ENCODE measurements around the gene RFX8. TPM values are rescaled to one million over a fixed set of nuclear protein-coding genes. Genes with fewer than 3 reads are reported as not detected.

Gene RFX8
- polyA plus RNA-seq, 1 experiment: 1.7 TPM

- Histone ChIP-seq H3K4me3 (ENCODE audit: low read depth, low read length) (no peak overlapping the region), H3K36me3 (ENCODE audit: control insufficient read depth, insufficient read depth, low read length) (no peaks in the 10 kb centered on the region), H3K27me3 (ENCODE audit: control insufficient read depth, insufficient read depth, low read length) (no peaks in the 10 kb centered on the region)
- ChIA-PET POLR2A (no interaction called here), CTCF (interaction anchor here (1.0 to 4.4 kb wide), 3 partner anchors 9 to 413 kb away, joined by 3 to 45 read pairs (median 5); no protein-coding TSS in a partner anchor)
- DNase-seq (ENCODE audit: low read depth): no peak
- TF ChIP-seq, protein P1, sequence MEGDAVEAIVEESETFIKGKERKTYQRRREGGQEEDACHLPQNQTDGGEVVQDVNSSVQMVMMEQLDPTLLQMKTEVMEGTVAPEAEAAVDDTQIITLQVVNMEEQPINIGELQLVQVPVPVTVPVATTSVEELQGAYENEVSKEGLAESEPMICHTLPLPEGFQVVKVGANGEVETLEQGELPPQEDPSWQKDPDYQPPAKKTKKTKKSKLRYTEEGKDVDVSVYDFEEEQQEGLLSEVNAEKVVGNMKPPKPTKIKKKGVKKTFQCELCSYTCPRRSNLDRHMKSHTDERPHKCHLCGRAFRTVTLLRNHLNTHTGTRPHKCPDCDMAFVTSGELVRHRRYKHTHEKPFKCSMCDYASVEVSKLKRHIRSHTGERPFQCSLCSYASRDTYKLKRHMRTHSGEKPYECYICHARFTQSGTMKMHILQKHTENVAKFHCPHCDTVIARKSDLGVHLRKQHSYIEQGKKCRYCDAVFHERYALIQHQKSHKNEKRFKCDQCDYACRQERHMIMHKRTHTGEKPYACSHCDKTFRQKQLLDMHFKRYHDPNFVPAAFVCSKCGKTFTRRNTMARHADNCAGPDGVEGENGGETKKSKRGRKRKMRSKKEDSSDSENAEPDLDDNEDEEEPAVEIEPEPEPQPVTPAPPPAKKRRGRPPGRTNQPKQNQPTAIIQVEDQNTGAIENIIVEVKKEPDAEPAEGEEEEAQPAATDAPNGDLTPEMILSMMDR (IDR thresholded peaks at IDR 0.05; ENCODE audit: insufficient read depth, low read depth, low read length): no peak
Observed at GRCh38 chr2:101416609-101417008, 58.3 kb downstream of the RFX8 start.

- POLR2A ChIA-PET: no interaction called here
- H3K27me3 ChIP-seq (ENCODE audit: control insufficient read depth, insufficient read depth, low read length): no peaks in the 10 kb centered on the region
- CTCF ChIA-PET: interaction anchor here (4.4 kb wide), 1 partner anchor 414 kb away, joined by 45 read pairs; no protein-coding TSS in a partner anchor
- H3K36me3 ChIP-seq (ENCODE audit: control insufficient read depth, insufficient read depth, low read length): no peaks in the 10 kb centered on the region
- H3K4me3 ChIP-seq (ENCODE audit: low read depth, low read length): no peak overlapping the region
- TF ChIP-seq, protein P1 (IDR thresholded peaks at IDR 0.05; ENCODE audit: insufficient read depth, low read depth, low read length): no peak
- DNase-seq (ENCODE audit: low read depth): no peak
Observed at GRCh38 chr2:101415884-101416283, 59.0 kb downstream of the RFX8 start.

DNA sequence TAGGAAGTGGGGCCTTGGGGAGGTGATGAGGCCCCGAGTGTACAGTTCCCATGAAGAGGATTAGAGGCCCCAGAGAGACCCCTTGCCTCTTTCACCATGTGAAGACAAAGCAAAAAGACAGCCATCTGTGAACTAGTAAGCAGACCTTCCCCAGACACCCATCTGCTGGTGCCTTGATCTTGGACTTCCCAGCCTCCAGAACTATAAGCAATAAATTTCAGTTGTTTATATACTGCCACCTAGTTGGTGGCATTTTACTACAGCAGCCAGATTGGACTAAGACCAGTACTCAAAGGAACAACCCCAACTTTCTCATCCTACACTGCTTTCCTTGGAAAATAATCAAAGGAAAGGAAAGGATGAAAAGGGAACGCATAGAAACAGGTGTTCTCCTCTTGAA is 59.7 kb downstream of the RFX8 start:
- ChIA-PET POLR2A (no interaction called here), CTCF (interaction anchor here (4.4 kb wide), 1 partner anchor 414 kb away, joined by 45 read pairs; no protein-coding TSS in a partner anchor)
- no peaks in the 10 kb centered on the region for H3K27me3 ChIP-seq (ENCODE audit: control insufficient read depth, insufficient read depth, low read length)
- H3K4me3 ChIP-seq (ENCODE audit: low read depth, low read length): no peak overlapping the region
- no peak for DNase-seq (ENCODE audit: low read depth)
- TF ChIP-seq, protein P1 (IDR thresholded peaks at IDR 0.05; ENCODE audit: insufficient read depth, low read depth, low read length): no peak
- H3K36me3 ChIP-seq (ENCODE audit: control insufficient read depth, insufficient read depth, low read length): no peaks in the 10 kb centered on the region

GRCh38 chr2:101412092-101412694 is 62.7 kb downstream of the RFX8 start:
- Histone ChIP-seq H3K4me3 (ENCODE audit: low read depth, low read length) (no peak overlapping the region), H3K36me3 (ENCODE audit: control insufficient read depth, insufficient read depth, low read length) (no peaks in the 10 kb centered on the region), H3K27me3 (ENCODE audit: control insufficient read depth, insufficient read depth, low read length) (no peaks in the 10 kb centered on the region)
- ChIA-PET POLR2A (no interaction called here), CTCF (interaction anchor here (1.0 kb wide), 1 partner anchor 416 kb away, joined by 3 read pairs; no protein-coding TSS in a partner anchor)
- TF ChIP-seq, protein P1 (IDR thresholded peaks at IDR 0.05; ENCODE audit: insufficient read depth, low read depth, low read length): no peak
- DNase-seq (ENCODE audit: low read depth): no peak

DNA sequence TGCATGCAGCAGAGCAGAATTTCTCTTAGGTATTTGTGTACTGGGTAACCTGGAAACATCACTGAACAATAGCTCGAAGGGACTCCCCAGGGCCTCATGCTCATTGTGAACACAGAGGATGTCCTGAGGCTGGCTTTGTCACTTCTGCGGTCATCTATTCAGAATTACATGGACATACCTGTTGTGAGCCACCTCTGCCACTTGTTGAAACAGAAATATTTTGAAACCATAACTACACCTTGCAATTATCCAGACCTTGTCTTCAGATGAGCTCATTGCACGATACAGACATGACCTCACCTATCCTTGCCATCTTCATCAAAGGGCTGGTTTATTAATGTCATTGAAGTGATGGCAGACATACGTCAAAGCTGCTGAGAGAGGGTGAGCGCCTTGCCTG is 64.2 kb downstream of the RFX8 start:
- H3K27me3 ChIP-seq (ENCODE audit: control insufficient read depth, insufficient read depth, low read length): no peaks in the 10 kb centered on the region
- H3K4me3 ChIP-seq (ENCODE audit: low read depth, low read length): no peak overlapping the region
- POLR2A ChIA-PET: no interaction called here
- no peak for DNase-seq (ENCODE audit: low read depth)
- CTCF ChIA-PET: interaction anchor here (1.1 to 1.3 kb wide), 2 partner anchors 9 to 356 kb away, joined by 3 to 11 read pairs; no protein-coding TSS in a partner anchor
- TF ChIP-seq, protein P1 (IDR thresholded peaks at IDR 0.05; ENCODE audit: insufficient read depth, low read depth, low read length): no peak
- no peaks in the 10 kb centered on the region for H3K36me3 ChIP-seq (ENCODE audit: control insufficient read depth, insufficient read depth, low read length)

Measured in BJ (cell line).